ENCODE data around the gene LPCAT3.
A peak's percentile ranks its signal among the peaks of the same experiment; 100 is the strongest.

The LPCAT3 gene

GRCh38 chr12:6998715-6999451, 19.4 kb downstream of the LPCAT3 start:
- DNase-seq (ENCODE audit: low read depth in 2 of 2), result no peak

- DNase-seq (ENCODE audit: low read depth in 2 of 2), result no peak
Observed at GRCh38 chr12:6996040-6996441, 22.2 kb downstream of the LPCAT3 start.

- DNase-seq (ENCODE audit: low read depth in 2 of 2), result no peak
Observed at GRCh38 chr12:6987956-6988553, 30.2 kb downstream of the LPCAT3 start.

GRCh38 chr12:6982532-6982931, 35.7 kb downstream of the LPCAT3 start:
- DNase-seq (ENCODE audit: low read depth in 2 of 2), result no peak

- DNase-seq (ENCODE audit: low read depth in 2 of 2), result no peak
Observed at GRCh38 chr12:6981152-6982052, 36.9 kb downstream of the LPCAT3 start.

- no peak for DNase-seq (ENCODE audit: low read depth in 2 of 2)
Observed at GRCh38 chr12:6980740-6981139, 37.5 kb downstream of the LPCAT3 start.

GRCh38 chr12:6980075-6980474, 38.2 kb downstream of the LPCAT3 start:
- no peak for DNase-seq (ENCODE audit: low read depth in 2 of 2)

- no peak for DNase-seq (ENCODE audit: low read depth in 2 of 2)
Observed at GRCh38 chr12:6979453-6979852, 38.8 kb downstream of the LPCAT3 start.

- DNase-seq (ENCODE audit: low read depth in 2 of 2), result no peak
Observed at GRCh38 chr12:6979021-6979420, 39.3 kb downstream of the LPCAT3 start.

GRCh38 chr12:6978611-6979011, 39.7 kb downstream of the LPCAT3 start:
- no peak for DNase-seq (ENCODE audit: low read depth in 2 of 2)

GRCh38 chr12:6978188-6978587, 40.1 kb downstream of the LPCAT3 start:
- no peak for DNase-seq (ENCODE audit: low read depth in 2 of 2)

GRCh38 chr12:6977653-6978052, 40.6 kb downstream of the LPCAT3 start:
- no peak for DNase-seq (ENCODE audit: low read depth in 2 of 2)

GRCh38 chr12:6975297-6976032, 42.8 kb downstream of the LPCAT3 start:
- DNase-seq (ENCODE audit: low read depth in 2 of 2), result no peak

GRCh38 chr12:6974180-6974579, 44.1 kb downstream of the LPCAT3 start:
- DNase-seq (ENCODE audit: low read depth in 2 of 2), result no peak

- DNase-seq (ENCODE audit: low read depth in 2 of 2), result no peak
Observed at GRCh38 chr12:6970096-6970527, 48.2 kb downstream of the LPCAT3 start.

GRCh38 chr12:6968426-6968825, 49.9 kb downstream of the LPCAT3 start:
- DNase-seq (ENCODE audit: low read depth in 2 of 2), result no peak

GRCh38 chr12:6967651-6968100, 50.6 kb downstream of the LPCAT3 start:
- no peak for DNase-seq (ENCODE audit: low read depth in 2 of 2)

- DNase-seq (ENCODE audit: low read depth in 2 of 2), result no peak
Observed at GRCh38 chr12:6966351-6966750, 51.9 kb downstream of the LPCAT3 start.

GRCh38 chr12:6965714-6966113, 52.6 kb downstream of the LPCAT3 start:
- no peak for DNase-seq (ENCODE audit: low read depth in 2 of 2)

- DNase-seq (ENCODE audit: low read depth in 2 of 2), result peak; percentile 77 to 80
Observed at GRCh38 chr12:6965026-6965661, 53.1 kb downstream of the LPCAT3 start.

GRCh38 chr12:6964605-6965025, 53.7 kb downstream of the LPCAT3 start:
- no peak for DNase-seq (ENCODE audit: low read depth in 2 of 2)

Measured in stimulated activated CD8-positive, alpha-beta memory T cell treated with anti-CD3 and anti-CD28 coated beads, Interleukin-2, amount 100 ng/mL, for 1 hour (primary cell).